BJ (cell line): ENCODE measurements around the gene TAS1R1. TPM values are rescaled to one million over a fixed set of nuclear protein-coding genes. Genes with fewer than 3 reads are reported as not detected.

Source experiments
- CTCF ChIA-PET: fragments of 350-600 bp; formaldehyde crosslinking; extraction: SDS; loops from one replicate; lab custom pipeline; 2021; ENCODE audit warnings: antibody characterized with exemption, inconsistent platforms; lab: Yijun Ruan, JAX
- POLR2A ChIA-PET: fragments of 300-600 bp; sonication (Branson Sonifier 250); formaldehyde crosslinking; extraction: SDS; loops from one replicate; lab custom pipeline; 2021; ENCODE audit warnings: antibody characterized with exemption; lab: Charles Lee
- DNase-seq: peaks from one replicate; pipeline ENCODE4 v3.0.0-alpha.2; 2011; ENCODE audit warnings: low read depth
- H3K27me3 ChIP-seq: 2 replicates; pipeline ENCODE4 v1.6.0; 2011; ENCODE audit warnings: low read length; ENCODE audit not compliant: control insufficient read depth, insufficient read depth
- H3K36me3 ChIP-seq: 2 replicates; pipeline ENCODE4 v1.5.1; 2011; ENCODE audit warnings: low read length; ENCODE audit not compliant: control insufficient read depth, insufficient read depth
- H3K4me3 ChIP-seq: 2 replicates; pipeline ENCODE4 v1.5.1; 2011; ENCODE audit warnings: low read depth, mild to moderate bottlenecking, control low read depth, low read length
- polyA plus RNA-seq: library from polyadenylated mRNA; depleted of rRNA; stranded (reverse); fragments of >200 nt; gene quantifications from 2 replicates; pipeline ENCODE4 v1.2.3, GENCODE V29; 2011
- TF ChIP-seq, protein P1 (sequence below): IDR thresholded peaks from 2 replicates; pipeline ENCODE4 v1.5.1; 2011; ENCODE audit warnings: low read depth, mild to moderate bottlenecking, control low read depth, inconsistent platforms, low read length, moderate library complexity; ENCODE audit not compliant: insufficient read depth

TAS1R1 gene
- polyA plus RNA-seq, 1 experiment = 0.25 TPM

DNA sequence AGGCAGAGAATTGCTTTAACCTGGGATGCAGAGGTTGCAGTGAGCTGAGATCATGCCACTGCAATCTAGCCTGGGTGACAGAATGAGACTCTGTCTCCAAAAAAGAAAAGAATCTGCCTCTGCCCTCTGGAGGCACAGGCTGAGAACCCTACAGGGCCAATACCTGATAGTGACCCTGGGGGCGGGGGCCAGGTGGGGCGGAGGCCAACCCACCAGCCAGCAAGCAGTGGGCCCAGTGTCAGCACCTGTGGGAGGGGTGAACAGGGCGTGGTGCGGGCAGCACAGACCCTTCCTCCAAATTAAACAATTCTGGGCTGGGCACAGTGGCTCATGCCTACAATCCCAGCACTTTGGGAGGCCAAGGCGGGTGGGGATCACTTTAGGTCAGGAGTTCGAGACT lies 44.6 kb upstream of the TAS1R1 start:
- Histone ChIP-seq H3K36me3 (no peaks in the 10 kb centered on the region), H3K4me3 (no peak overlapping the region), H3K27me3 (no peaks in the 10 kb centered on the region)
- TF ChIP-seq, protein P1, sequence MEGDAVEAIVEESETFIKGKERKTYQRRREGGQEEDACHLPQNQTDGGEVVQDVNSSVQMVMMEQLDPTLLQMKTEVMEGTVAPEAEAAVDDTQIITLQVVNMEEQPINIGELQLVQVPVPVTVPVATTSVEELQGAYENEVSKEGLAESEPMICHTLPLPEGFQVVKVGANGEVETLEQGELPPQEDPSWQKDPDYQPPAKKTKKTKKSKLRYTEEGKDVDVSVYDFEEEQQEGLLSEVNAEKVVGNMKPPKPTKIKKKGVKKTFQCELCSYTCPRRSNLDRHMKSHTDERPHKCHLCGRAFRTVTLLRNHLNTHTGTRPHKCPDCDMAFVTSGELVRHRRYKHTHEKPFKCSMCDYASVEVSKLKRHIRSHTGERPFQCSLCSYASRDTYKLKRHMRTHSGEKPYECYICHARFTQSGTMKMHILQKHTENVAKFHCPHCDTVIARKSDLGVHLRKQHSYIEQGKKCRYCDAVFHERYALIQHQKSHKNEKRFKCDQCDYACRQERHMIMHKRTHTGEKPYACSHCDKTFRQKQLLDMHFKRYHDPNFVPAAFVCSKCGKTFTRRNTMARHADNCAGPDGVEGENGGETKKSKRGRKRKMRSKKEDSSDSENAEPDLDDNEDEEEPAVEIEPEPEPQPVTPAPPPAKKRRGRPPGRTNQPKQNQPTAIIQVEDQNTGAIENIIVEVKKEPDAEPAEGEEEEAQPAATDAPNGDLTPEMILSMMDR = no peak
- DNase-seq = no peak
- CTCF ChIA-PET = interaction anchor here (2.0 kb wide), 1 partner anchor 13 kb away, joined by 8 read pairs; no protein-coding TSS in a partner anchor
- POLR2A ChIA-PET = no interaction called here

DNA sequence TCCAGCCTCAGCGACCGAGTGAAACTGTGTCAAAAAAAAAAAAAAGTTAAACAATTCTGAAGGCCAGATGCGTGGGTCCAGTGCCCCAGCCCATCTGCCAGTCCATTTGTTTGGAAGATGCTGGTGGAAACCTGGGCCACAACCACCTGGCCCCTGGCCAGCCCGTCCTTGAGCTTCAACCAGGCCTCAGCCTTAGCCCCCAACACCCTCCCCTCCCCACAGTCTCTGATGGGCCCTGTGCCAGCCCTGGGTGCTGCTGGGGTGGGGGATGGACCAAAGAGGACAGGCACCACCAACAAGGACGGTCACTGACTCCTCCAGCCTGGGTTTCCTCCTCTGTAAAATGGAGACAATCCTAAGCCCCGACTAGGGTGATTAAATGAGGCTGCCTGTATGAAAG lies 44.1 kb upstream of the TAS1R1 start:
- H3K27me3 ChIP-seq = no peaks in the 10 kb centered on the region
- no peaks in the 10 kb centered on the region for H3K36me3 ChIP-seq
- TF ChIP-seq, protein P1 = no peak
- CTCF ChIA-PET = no interaction called here
- H3K4me3 ChIP-seq = no peak overlapping the region
- POLR2A ChIA-PET = no interaction called here
- no peak for DNase-seq

DNA sequence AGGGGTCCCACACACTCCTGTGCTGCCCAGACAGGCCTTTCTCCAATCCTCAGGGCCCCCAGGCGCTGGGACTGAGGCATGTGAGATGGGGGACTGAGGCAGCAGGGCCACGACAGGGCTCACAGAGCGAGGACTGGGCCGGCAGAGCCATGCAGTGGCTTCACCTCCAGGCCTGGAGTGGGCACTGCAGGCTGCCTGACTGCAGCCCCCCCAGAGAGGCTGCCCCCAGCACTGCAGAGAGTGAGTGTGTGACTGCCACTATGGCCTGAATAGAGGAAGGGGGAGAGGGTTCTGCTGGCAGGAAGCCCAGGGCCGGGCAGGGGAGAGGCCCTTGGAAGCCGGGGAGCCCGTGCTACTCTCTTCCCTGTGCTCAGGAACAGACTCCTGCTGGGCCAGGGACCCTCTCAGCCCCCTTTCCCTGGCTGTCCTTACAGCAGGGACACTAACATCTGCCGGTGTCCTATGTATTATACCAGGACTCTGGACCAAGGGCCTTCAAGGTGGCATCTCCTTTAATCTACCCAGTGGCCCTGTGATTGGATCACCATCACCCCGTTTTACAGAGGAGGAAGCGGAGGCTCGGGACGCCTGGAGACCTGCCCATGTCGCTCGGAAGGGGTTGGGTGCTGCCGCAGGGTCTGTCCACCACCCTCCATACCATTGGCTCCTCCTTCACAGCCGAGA lies 43.4 kb upstream of the TAS1R1 start:
- ChIA-PET CTCF (interaction anchor here (1.5 kb wide), 1 partner anchor 12 kb away, joined by 6 read pairs; no protein-coding TSS in a partner anchor), POLR2A (no interaction called here)
- Histone ChIP-seq H3K36me3 (no peaks in the 10 kb centered on the region), H3K27me3 (no peaks in the 10 kb centered on the region), H3K4me3 (no peak overlapping the region)
- TF ChIP-seq, protein P1 = no peak
- no peak for DNase-seq

DNA sequence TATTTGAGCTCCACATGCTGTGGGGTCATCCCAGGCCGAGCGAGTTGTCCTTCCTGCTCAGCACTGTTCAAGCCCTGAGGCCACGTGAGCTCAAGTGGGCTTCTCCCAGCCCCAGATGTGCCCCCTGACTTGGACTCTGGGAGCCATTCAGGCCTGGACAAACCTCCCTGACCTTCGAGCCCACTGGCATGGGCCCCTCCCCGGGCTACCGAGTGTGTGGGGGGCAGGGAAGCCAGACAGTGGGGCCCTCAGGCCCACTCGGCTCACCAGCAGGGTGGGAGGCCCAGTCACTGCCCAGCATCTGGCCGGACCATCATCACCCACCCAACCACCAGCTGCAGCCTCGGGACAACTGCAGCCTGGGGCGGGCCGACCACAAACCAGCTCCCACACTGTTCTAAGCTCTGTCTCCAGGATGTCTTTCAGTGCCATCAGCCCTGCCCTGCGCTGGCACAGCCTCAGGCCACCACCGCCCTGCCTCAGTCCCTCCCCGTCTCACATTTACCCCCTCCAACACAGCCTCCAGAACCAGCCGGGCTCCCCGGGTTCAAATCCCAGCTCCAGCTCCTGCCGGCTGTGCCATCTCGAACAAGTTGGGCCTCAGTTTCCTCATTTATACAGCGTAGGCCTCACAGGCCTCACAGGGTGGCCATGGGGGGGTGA lies 42.7 kb upstream of the TAS1R1 start:
- CTCF ChIA-PET = interaction anchor here (1.5 to 2.3 kb wide), 2 partner anchors 11 to 22 kb away, joined by 6 to 8 read pairs; no protein-coding TSS in a partner anchor
- no peaks in the 10 kb centered on the region for H3K27me3 ChIP-seq
- no peaks in the 10 kb centered on the region for H3K36me3 ChIP-seq
- no peak for DNase-seq
- TF ChIP-seq, protein P1 = no peak
- POLR2A ChIA-PET = no interaction called here
- no peak overlapping the region for H3K4me3 ChIP-seq

DNA sequence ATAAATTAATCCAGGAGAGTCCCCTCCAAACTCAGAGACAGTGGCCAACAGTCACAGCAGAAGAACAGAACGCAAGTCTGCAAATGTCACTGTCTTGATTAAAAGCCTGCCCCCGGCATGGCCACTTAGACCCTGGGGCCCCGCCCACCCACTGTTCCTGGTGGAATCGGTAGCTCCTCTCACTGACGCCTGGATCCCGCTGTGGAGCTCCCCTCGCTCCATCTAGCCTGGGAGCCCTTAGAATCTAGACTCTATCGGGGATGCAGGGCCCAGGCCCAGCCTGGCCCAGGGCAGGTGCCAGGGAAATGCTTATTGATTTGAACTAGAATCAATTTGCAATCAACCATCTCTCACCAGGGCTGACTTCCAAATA lies 42.2 kb upstream of the TAS1R1 start:
- no peak overlapping the region for H3K4me3 ChIP-seq
- TF ChIP-seq, protein P1 = no peak
- ChIA-PET CTCF (interaction anchor here (1.3 to 2.3 kb wide), 4 partner anchors 9 to 69 kb away, joined by 3 to 8 read pairs (median 6); no protein-coding TSS in a partner anchor), POLR2A (no interaction called here)
- DNase-seq = no peak
- no peaks in the 10 kb centered on the region for H3K36me3 ChIP-seq
- H3K27me3 ChIP-seq = no peaks in the 10 kb centered on the region
